Stimulated activated naive CD8-positive, alpha-beta T cell treated with anti-CD3 and anti-CD28 coated beads, Interleukin-15, amount 100 ng/mL, for 72 hours (primary cell): ENCODE data around the gene MYO7B.

Experiments
- ATAC-seq: fragments of 150-1000 bp; cut with Tn5 transposase; 2 replicates; pipeline ENCODE4 v1.10.0; 2021; ENCODE audit warnings: mild to moderate bottlenecking, moderate library complexity
- DNase-seq, 2 donors: peaks; one replicate each; pipeline ENCODE4 v3.0.0; 2021 to 2022
- H3K27ac Mint-ChIP-seq, 2 donors: one replicate each; pipeline ENCODE4 v1.8.0; 2022; ENCODE audit warnings: mild to moderate bottlenecking in 2 of 2, mixed read lengths in 2 of 2, moderate library complexity in 2 of 2
- H3K27me3 Mint-ChIP-seq: one replicate; pipeline ENCODE4 v1.8.0; 2022; ENCODE audit warnings: mixed read lengths
- H3K4me1 Mint-ChIP-seq: one replicate; pipeline ENCODE4 v1.8.0; 2022; ENCODE audit warnings: mild to moderate bottlenecking, mixed read lengths
- H3K4me3 Mint-ChIP-seq, 2 donors: one replicate each; pipeline ENCODE4 v1.8.0; 2022; ENCODE audit warnings: mild to moderate bottlenecking in 2 of 2, mixed read lengths in 2 of 2, moderate library complexity in 1 of 2
- H3K9me3 Mint-ChIP-seq, 2 donors: one replicate each; pipeline ENCODE4 v1.8.0; 2022; ENCODE audit warnings: mixed read lengths in 2 of 2

The MYO7B gene

GRCh38 chr2:127535422-127535901 is at the start of gene MYO7B:
MYO7B (plus strand) TSS chr2:127535683; CDS start chr2:127559723, 24,040 bp downstream.
- no peak within 1 kb of the TSS for H3K27ac Mint-ChIP-seq
- no peak for DNase-seq
- no peaks in the 10 kb centered on the region for H3K4me1 Mint-ChIP-seq
- peaks cover 7% of the 10 kb centered on the region for H3K27me3 Mint-ChIP-seq
- ATAC-seq = no peak
- H3K9me3 Mint-ChIP-seq = peaks cover under 1 to 1% of the 10 kb centered on the region in 2 donors
- H3K4me3 Mint-ChIP-seq = no peak within 1 kb of the TSS

GRCh38 chr2:127485694-127486071 is 49.8 kb upstream of the MYO7B start:
- Mint-ChIP-seq H3K9me3 (no peaks in the 10 kb centered on the region), H3K4me1 (peaks cover 40% of the 10 kb centered on the region), H3K4me3 (no peak overlapping the region), H3K27ac (peak overlapping the region; percentile 22 to 72), H3K27me3 (no peaks in the 10 kb centered on the region)
- ATAC-seq (peak; percentile 54), DNase-seq (no peak)

GRCh38 chr2:127486247-127487058 is 49.0 kb upstream of the MYO7B start:
- H3K27me3 Mint-ChIP-seq = no peaks in the 10 kb centered on the region
- H3K4me1 Mint-ChIP-seq = peaks cover 40% of the 10 kb centered on the region
- H3K9me3 Mint-ChIP-seq = no peaks in the 10 kb centered on the region
- no peak for DNase-seq
- no peak for ATAC-seq
- peak overlapping the region in 1 of 2 donors; percentile 25 for H3K4me3 Mint-ChIP-seq
- H3K27ac Mint-ChIP-seq = peak overlapping the region; percentile 5 to 46

- no peaks in the 10 kb centered on the region for H3K9me3 Mint-ChIP-seq
- no peaks in the 10 kb centered on the region for H3K27me3 Mint-ChIP-seq
- peaks cover 32% of the 10 kb centered on the region for H3K4me1 Mint-ChIP-seq
- no peak for ATAC-seq
- H3K27ac Mint-ChIP-seq = no peak overlapping the region
- DNase-seq = no peak
- no peak overlapping the region for H3K4me3 Mint-ChIP-seq
These were observed 45.2 kb upstream of the MYO7B start for GRCh38 chr2:127490283-127490682.

- Mint-ChIP-seq H3K27ac (peak overlapping the region in 1 of 2 donors; percentile 66), H3K27me3 (no peaks in the 10 kb centered on the region), H3K4me1 (peaks cover 16% of the 10 kb centered on the region), H3K9me3 (no peaks in the 10 kb centered on the region), H3K4me3 (no peak overlapping the region)
- ATAC-seq (no peak), DNase-seq (no peak)
These were observed 37.1 kb upstream of the MYO7B start for GRCh38 chr2:127498386-127498785.

GRCh38 chr2:127503491-127503890 is 32.0 kb upstream of the MYO7B start:
- no peak for ATAC-seq
- no peak overlapping the region for H3K27ac Mint-ChIP-seq

GRCh38 chr2:127504552-127505430 is 30.7 kb upstream of the MYO7B start:
- no peak for ATAC-seq
- Mint-ChIP-seq H3K4me3 (no peak overlapping the region), H3K4me1 (peaks cover 20% of the 10 kb centered on the region)

More at GRCh38 chr2:127503491-127503890, 32.0 kb upstream of the MYO7B start:
- Mint-ChIP-seq H3K9me3 (no peaks in the 10 kb centered on the region), H3K27me3 (no peaks in the 10 kb centered on the region), H3K4me3 (no peak overlapping the region), H3K4me1 (peaks cover 8% of the 10 kb centered on the region)
- DNase-seq = no peak

GRCh38 chr2:127506510-127506909 is 29.0 kb upstream of the MYO7B start:
- no peaks in the 10 kb centered on the region for H3K27me3 Mint-ChIP-seq
- H3K4me3 Mint-ChIP-seq = no peak overlapping the region
- H3K9me3 Mint-ChIP-seq = no peaks in the 10 kb centered on the region
- peaks cover 35% of the 10 kb centered on the region for H3K4me1 Mint-ChIP-seq
- no peak overlapping the region for H3K27ac Mint-ChIP-seq
- DNase-seq = no peak
- ATAC-seq = no peak

More at GRCh38 chr2:127504552-127505430, 30.7 kb upstream of the MYO7B start:
- Mint-ChIP-seq H3K9me3 (no peaks in the 10 kb centered on the region), H3K27me3 (no peaks in the 10 kb centered on the region), H3K27ac (peak overlapping the region in 1 of 2 donors; percentile 6)
- no peak for DNase-seq

GRCh38 chr2:127508023-127508630 is 27.4 kb upstream of the MYO7B start:
- H3K4me1 Mint-ChIP-seq = peaks cover 51% of the 10 kb centered on the region
- H3K27me3 Mint-ChIP-seq = no peaks in the 10 kb centered on the region
- H3K4me3 Mint-ChIP-seq = no peak overlapping the region
- DNase-seq (no peak), ATAC-seq (no peak)
- H3K9me3 Mint-ChIP-seq = no peaks in the 10 kb centered on the region
- no peak overlapping the region for H3K27ac Mint-ChIP-seq

- Mint-ChIP-seq H3K4me1 (peaks cover 52% of the 10 kb centered on the region), H3K27ac (no peak overlapping the region), H3K27me3 (no peaks in the 10 kb centered on the region), H3K9me3 (no peaks in the 10 kb centered on the region), H3K4me3 (no peak overlapping the region)
- ATAC-seq = no peak
- DNase-seq = no peak
These were observed 26.9 kb upstream of the MYO7B start for GRCh38 chr2:127508631-127509034.

- H3K9me3 Mint-ChIP-seq = no peaks in the 10 kb centered on the region
- no peak for DNase-seq
- no peak for ATAC-seq
- no peak overlapping the region for H3K27ac Mint-ChIP-seq
- no peak overlapping the region for H3K4me3 Mint-ChIP-seq
- no peaks in the 10 kb centered on the region for H3K27me3 Mint-ChIP-seq
- H3K4me1 Mint-ChIP-seq = peaks cover 66% of the 10 kb centered on the region
These were observed 25.4 kb upstream of the MYO7B start for GRCh38 chr2:127510073-127510472.

- no peak overlapping the region for H3K27ac Mint-ChIP-seq
- peaks cover 77% of the 10 kb centered on the region for H3K4me1 Mint-ChIP-seq
- no peak for DNase-seq
- H3K27me3 Mint-ChIP-seq = no peaks in the 10 kb centered on the region
- no peak overlapping the region for H3K4me3 Mint-ChIP-seq
- no peak for ATAC-seq
- H3K9me3 Mint-ChIP-seq = no peaks in the 10 kb centered on the region
These were observed 24.3 kb upstream of the MYO7B start for GRCh38 chr2:127511090-127511695.

- Mint-ChIP-seq H3K4me1 (peaks cover 82% of the 10 kb centered on the region), H3K9me3 (no peaks in the 10 kb centered on the region), H3K4me3 (no peak overlapping the region), H3K27ac (peak overlapping the region in 1 of 2 donors; percentile 61), H3K27me3 (no peaks in the 10 kb centered on the region)
- DNase-seq (no peak), ATAC-seq (no peak)
These were observed 23.6 kb upstream of the MYO7B start for GRCh38 chr2:127511917-127512316.

- no peak overlapping the region for H3K27ac Mint-ChIP-seq
- peaks cover 86% of the 10 kb centered on the region for H3K4me1 Mint-ChIP-seq
- no peak overlapping the region for H3K4me3 Mint-ChIP-seq
- H3K27me3 Mint-ChIP-seq = no peaks in the 10 kb centered on the region
- ATAC-seq (no peak), DNase-seq (no peak)
- H3K9me3 Mint-ChIP-seq = no peaks in the 10 kb centered on the region
These were observed 23.1 kb upstream of the MYO7B start for GRCh38 chr2:127512362-127512761.

GRCh38 chr2:127514076-127514475 is 21.4 kb upstream of the MYO7B start:
- DNase-seq = no peak
- Mint-ChIP-seq H3K4me1 (peaks cover 75% of the 10 kb centered on the region), H3K4me3 (no peak overlapping the region), H3K27ac (no peak overlapping the region), H3K27me3 (no peaks in the 10 kb centered on the region), H3K9me3 (no peaks in the 10 kb centered on the region)
- no peak for ATAC-seq
